Common myeloid progenitor, CD34-positive (primary cell): ENCODE data around the gene NOLC1.

Source experiments
- CTCF ChIA-PET: fragments of 350-600 bp; sonication (Branson Sonifier 250); formaldehyde crosslinking; loops from one replicate; lab custom pipeline; 2021; ENCODE audit warnings: antibody characterized with exemption; lab: Charles Lee
- POLR2A ChIA-PET: fragments of 350-600 bp; sonication (Branson Sonifier 250); formaldehyde crosslinking; loops from one replicate; lab custom pipeline; 2021; ENCODE audit warnings: antibody characterized with exemption; lab: Charles Lee
- DNase-seq, 3 donors: peaks; one replicate each; pipeline versions ENCODE4 v3.0.0 to v3.0.0-alpha.2; 2013
- H3K27ac ChIP-seq, 2 experiments: 1 replicate in 1 of 2; 2 replicates in 1 of 2; pipeline ENCODE4 v1.7.0; 2013; ENCODE audit warnings: inconsistent platforms in 2 of 2, low read length in 2 of 2, mild to moderate bottlenecking in 2 of 2, low read depth in 1 of 2, moderate library complexity in 1 of 2; ENCODE audit not compliant: severe bottlenecking in 2 of 2, insufficient read depth in 1 of 2, poor library complexity in 1 of 2
- H3K27me3 ChIP-seq, 5 experiments: replicated peaks in 2 of 5; 1 replicate in 3 of 5; 2 replicates in 2 of 5; pipeline versions ENCODE4 v1.6.1 to v1.7.0; 2013; ENCODE audit warnings: low read length in 4 of 5, mild to moderate bottlenecking in 2 of 5, moderate library complexity in 2 of 5, inconsistent platforms in 1 of 5; ENCODE audit not compliant: insufficient read depth in 5 of 5, control insufficient read depth in 4 of 5
- H3K36me3 ChIP-seq, 4 experiments: 1 replicate in 2 of 4; 2 replicates in 2 of 4; pipeline versions ENCODE4 v1.6.1 to v1.7.0; 2013; ENCODE audit warnings: low read length in 3 of 4, control low read depth in 1 of 4, mild to moderate bottlenecking in 1 of 4; ENCODE audit not compliant: control insufficient read depth in 4 of 4, insufficient read depth in 4 of 4
- H3K4me1 ChIP-seq, 4 experiments: 1 replicate in 3 of 4; 2 replicates in 1 of 4; pipeline versions ENCODE4 v1.6.1 to v1.7.1; 2013; ENCODE audit warnings: low read length in 3 of 4, mild to moderate bottlenecking in 3 of 4, control low read depth in 1 of 4, inconsistent platforms in 1 of 4, moderate library complexity in 1 of 4; ENCODE audit not compliant: control insufficient read depth in 4 of 4, insufficient read depth in 4 of 4; ENCODE audit errors: control extremely low read depth in 1 of 4
- H3K4me3 ChIP-seq, 7 experiments: 1 replicate in 4 of 7; 2 replicates in 3 of 7; pipeline versions ENCODE4 v1.5.1 to v1.7.0; 2013; ENCODE audit warnings: mild to moderate bottlenecking in 7 of 7, low read length in 6 of 7, moderate library complexity in 6 of 7, inconsistent platforms in 2 of 7, low read depth in 2 of 7, control low read depth in 1 of 7; ENCODE audit not compliant: insufficient read depth in 4 of 7, control insufficient read depth in 1 of 7; ENCODE audit errors: extremely low read depth in 1 of 7
- H3K9me3 ChIP-seq, 5 experiments: 1 replicate in 4 of 5; 2 replicates in 1 of 5; pipeline versions ENCODE4 v1.6.1 to v1.7.1; 2013; ENCODE audit warnings: low read length in 4 of 5, mild to moderate bottlenecking in 2 of 5, inconsistent platforms in 1 of 5, low read depth in 1 of 5, moderate library complexity in 1 of 5; ENCODE audit not compliant: control insufficient read depth in 4 of 5, insufficient read depth in 2 of 5; ENCODE audit errors: control extremely low read depth in 1 of 5
- WGBS: methylation state at CpG from one replicate; pipeline ENCODE4 v1.1.5; 2013; ENCODE audit not compliant: insufficient coverage; 5-methylcytosine and 5-hydroxymethylcytosine counted together

NOLC1 gene

DNA sequence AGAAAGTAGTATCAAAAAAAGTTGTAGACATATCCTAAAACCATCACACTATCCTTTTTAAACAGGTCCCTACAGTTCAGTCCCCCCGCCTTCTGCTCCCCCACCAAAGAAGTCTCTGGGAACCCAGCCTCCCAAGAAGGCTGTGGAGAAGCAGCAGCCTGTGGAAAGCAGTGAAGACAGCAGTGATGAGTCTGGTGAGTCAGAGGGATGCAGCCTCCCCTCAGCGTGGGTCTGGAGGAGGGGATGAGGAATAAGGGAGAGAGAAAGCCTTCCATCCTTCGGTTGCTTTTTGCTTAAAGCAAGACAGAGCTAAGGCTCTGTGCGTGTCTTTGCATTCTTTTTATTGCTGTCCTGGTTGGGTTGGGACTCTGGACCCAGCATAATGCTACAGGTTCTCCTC is 7.6 kb downstream of the NOLC1 start:
- POLR2A ChIA-PET: interaction anchor here (1.4 kb wide), 1 partner anchor 39 kb away, joined by 4 read pairs; no protein-coding TSS in a partner anchor
- Histone ChIP-seq H3K27me3 (no peaks in the 10 kb centered on the region), H3K36me3 (peaks cover 21 to 88% (median 67%) of the 10 kb centered on the region in 4 experiments), H3K4me1 (no peaks in the 10 kb centered on the region), H3K27ac (no peak overlapping the region), H3K4me3 (no peak overlapping the region), H3K9me3 (no peaks in the 10 kb centered on the region)
- no peak for DNase-seq
- 100% methylated on average over 2 of the region's 4 CpGs for WGBS
- CTCF ChIA-PET: interaction anchor here (0.8 to 1.2 kb wide), 3 partner anchors 9 to 13 kb away, joined by 3 to 10 read pairs (median 4); no protein-coding TSS in a partner anchor

DNA sequence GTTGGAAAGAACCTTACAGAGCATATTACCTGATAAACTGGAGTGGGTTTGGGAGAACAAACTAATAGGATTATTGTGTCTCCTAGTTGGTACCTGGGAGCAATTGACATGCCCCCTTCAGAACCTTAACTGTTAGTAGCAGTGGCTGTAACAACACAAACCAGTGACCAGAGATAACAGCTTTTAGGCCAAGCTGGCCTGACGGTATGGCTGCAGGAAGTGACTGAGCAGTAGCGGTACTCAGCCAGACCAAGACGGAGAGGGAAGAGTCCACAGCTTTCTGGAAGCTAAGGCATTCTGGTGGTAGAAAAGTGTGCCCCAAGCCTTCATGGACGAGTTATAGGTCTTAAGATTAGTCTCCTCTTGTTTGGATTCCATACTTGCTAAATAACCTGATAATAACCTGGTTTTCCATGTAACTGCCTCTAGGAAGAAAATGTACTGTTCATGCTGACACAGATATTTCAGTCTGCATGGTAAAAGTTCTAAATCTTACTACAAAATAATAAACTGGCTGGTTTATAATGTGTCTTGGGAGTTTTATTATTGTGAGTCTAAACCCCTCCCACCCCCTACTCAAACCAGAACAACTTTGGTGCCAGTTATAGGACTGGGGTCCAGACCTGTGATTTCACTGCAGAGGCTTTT is 11.3 kb downstream of the NOLC1 start:
- no peak overlapping the region for H3K4me3 ChIP-seq
- no peak for DNase-seq
- no peaks in the 10 kb centered on the region for H3K4me1 ChIP-seq
- ChIA-PET POLR2A (no interaction called here), CTCF (interaction anchor here (1.2 kb wide), 1 partner anchor 24 kb away, joined by 3 read pairs; no protein-coding TSS in a partner anchor)
- H3K27ac ChIP-seq: peak overlapping the region in 1 of 2 experiments; percentile 28
- H3K9me3 ChIP-seq: no peaks in the 10 kb centered on the region
- no peaks in the 10 kb centered on the region for H3K27me3 ChIP-seq
- peaks cover 20 to 56% (median 44%) of the 10 kb centered on the region in 4 experiments for H3K36me3 ChIP-seq
- WGBS: 69% methylated on average over 3 of the region's 4 CpGs

DNA sequence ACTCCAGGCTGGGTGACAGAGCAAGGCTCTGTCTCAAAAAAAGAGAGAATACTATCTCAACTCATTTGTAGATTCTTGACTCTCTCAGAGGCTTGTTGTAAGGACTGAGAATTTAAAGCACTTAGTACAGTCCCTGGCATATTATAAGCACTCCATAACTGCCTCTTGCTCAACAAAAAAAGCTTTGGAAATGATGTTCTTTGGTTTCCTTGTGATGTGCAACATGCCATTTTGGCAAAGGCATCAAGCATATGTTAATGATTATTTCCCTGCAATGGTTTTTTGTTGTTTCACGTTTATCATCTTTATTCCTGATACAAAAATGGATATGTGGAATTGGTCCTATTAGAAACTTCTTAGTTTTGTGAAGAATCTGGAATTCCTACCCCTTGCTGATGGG is 15.7 kb downstream of the NOLC1 start:
- peaks cover 0 to 3% (median 3%) of the 10 kb centered on the region in 4 experiments for H3K4me1 ChIP-seq
- DNase-seq: no peak
- CTCF ChIA-PET: interaction anchor here (1.2 to 4.8 kb wide), 6 partner anchors 10 to 205 kb away, joined by 3 to 62 read pairs (median 4); no protein-coding TSS in a partner anchor
- POLR2A ChIA-PET: interaction anchor here (0.7 kb wide), 1 partner anchor 244 kb away, joined by 3 read pairs; no protein-coding TSS in a partner anchor
- H3K4me3 ChIP-seq: no peak overlapping the region
- no peak overlapping the region for H3K27ac ChIP-seq
- H3K9me3 ChIP-seq: no peaks in the 10 kb centered on the region
- no CpG with 5 or more reads among the region's 1 CpG for WGBS
- H3K27me3 ChIP-seq: peaks cover 0 to 2% (median 0%) of the 10 kb centered on the region in 5 experiments
- H3K36me3 ChIP-seq: peaks cover 0 to 13% (median 8%) of the 10 kb centered on the region in 4 experiments

DNA sequence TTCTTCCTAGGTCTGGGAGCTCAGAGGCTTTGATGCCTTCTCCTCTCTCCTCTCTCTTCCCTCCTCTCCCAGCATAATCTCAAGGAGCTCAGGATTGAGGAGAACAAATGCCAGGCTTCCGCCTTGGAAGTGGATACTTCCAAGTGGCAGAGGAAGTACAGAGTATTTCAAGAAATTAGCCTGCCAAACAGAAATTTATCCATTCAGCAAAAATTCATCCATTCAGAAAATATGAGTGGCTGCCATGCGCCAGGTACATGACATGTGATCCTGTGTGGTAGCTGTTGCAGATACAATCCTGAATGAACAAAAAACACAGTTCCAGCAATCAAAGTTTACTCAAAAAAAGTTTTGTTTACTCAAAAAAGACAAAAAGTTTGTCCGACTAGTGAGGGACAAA is 18.4 kb downstream of the NOLC1 start:
- ChIA-PET CTCF (interaction anchor here (0.8 to 4.8 kb wide), 9 partner anchors 10 to 178 kb away, joined by 3 to 62 read pairs (median 5); partner anchors contain the start of gene ELOVL3), POLR2A (no interaction called here)
- Histone ChIP-seq H3K27me3 (peaks cover 0 to 2% (median 0%) of the 10 kb centered on the region in 5 experiments), H3K4me1 (peaks cover 0 to 3% (median 3%) of the 10 kb centered on the region in 4 experiments), H3K9me3 (no peaks in the 10 kb centered on the region), H3K27ac (no peak overlapping the region), H3K4me3 (no peak overlapping the region), H3K36me3 (no peaks in the 10 kb centered on the region)
- DNase-seq: no peak
- WGBS: no CpG with 5 or more reads among the region's 3 CpGs

DNA sequence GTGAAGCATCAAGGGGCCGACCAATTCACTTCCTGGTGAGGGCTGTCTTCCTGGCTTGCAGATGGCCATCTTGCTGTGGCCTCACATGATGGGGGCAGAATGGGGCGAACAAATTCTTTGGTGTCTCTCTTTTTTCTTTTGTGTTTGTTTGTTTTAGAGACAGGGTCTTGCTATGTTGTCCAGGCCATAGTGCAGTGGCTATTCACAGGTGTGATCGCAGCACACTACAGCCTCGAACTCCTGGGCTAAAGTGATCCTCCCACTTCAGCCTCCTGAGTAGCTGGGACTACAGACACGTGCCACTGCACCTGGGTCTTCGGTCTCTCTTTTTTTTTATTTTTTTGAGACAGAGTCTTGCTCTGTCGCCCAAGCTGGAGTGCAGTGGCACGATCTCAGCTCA is 20.1 kb downstream of the NOLC1 start:
- POLR2A ChIA-PET: no interaction called here
- DNase-seq: no peak
- CTCF ChIA-PET: interaction anchor here (1.4 to 1.6 kb wide), 2 partner anchors 69 to 411 kb away, joined by 3 read pairs; partner anchors contain the start of gene PITX3
- no peaks in the 10 kb centered on the region for H3K36me3 ChIP-seq
- no peaks in the 10 kb centered on the region for H3K9me3 ChIP-seq
- peaks cover 0 to 2% (median 0%) of the 10 kb centered on the region in 5 experiments for H3K27me3 ChIP-seq
- WGBS: 100% methylated on average over 2 of the region's 8 CpGs
- no peak overlapping the region for H3K27ac ChIP-seq
- no peak overlapping the region for H3K4me3 ChIP-seq
- H3K4me1 ChIP-seq: peaks cover 0 to 3% (median 3%) of the 10 kb centered on the region in 4 experiments

DNA sequence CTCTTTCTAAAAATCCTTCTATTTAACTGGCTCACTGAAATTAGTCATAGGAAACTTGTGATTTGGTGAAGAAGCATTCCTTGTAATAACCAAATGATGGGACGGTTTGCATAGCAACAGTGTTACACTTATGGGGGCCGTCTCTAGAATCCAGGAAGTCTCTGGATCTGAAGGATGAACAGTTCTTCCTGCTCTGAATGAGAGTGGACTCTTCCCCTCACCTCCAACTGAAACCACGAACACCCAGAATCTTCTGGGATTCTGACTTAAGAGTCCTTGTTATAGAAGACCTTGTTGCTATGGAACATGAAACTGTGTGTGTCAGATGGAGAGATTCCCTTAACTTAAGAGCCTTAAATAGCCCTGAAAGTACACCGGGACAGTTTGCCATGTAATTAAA is 23.2 kb downstream of the NOLC1 start:
- POLR2A ChIA-PET: no interaction called here
- DNase-seq: no peak
- CTCF ChIA-PET: no interaction called here
- no peaks in the 10 kb centered on the region for H3K4me1 ChIP-seq
- H3K36me3 ChIP-seq: no peaks in the 10 kb centered on the region
- H3K9me3 ChIP-seq: no peaks in the 10 kb centered on the region
- 83% methylated on average over 2 of the region's 4 CpGs for WGBS
- no peak overlapping the region for H3K27ac ChIP-seq
- H3K27me3 ChIP-seq: peaks cover 0 to 5% (median 0%) of the 10 kb centered on the region in 5 experiments
- H3K4me3 ChIP-seq: no peak overlapping the region

DNA sequence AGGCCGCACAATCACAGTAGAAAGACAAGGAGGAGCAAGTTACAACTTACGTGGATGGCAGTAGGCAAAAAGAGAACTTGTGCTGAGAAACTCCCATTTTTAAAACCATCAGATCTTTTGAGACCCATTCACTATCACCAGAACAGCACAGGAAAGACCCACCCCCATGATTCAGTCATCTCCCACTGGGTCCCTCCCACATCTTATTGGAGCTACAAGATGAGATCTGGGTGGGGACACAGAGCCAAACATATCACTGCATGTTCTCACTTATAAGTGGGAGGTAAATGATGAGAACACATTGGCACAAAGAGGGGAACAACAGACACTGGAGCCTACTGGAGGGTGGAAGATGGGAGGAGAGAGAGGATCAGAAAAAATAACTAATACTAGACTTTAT is 32.4 kb downstream of the NOLC1 start:
- Histone ChIP-seq H3K4me1 (peaks cover 0 to 2% (median 0%) of the 10 kb centered on the region in 4 experiments), H3K4me3 (no peak overlapping the region), H3K9me3 (peaks cover 0 to 4% (median 3%) of the 10 kb centered on the region in 5 experiments), H3K27me3 (peaks cover 0 to under 1% (median 0%) of the 10 kb centered on the region in 5 experiments), H3K27ac (no peak overlapping the region), H3K36me3 (no peaks in the 10 kb centered on the region)
- 83% methylated on average over 2 of the region's 2 CpGs for WGBS
- DNase-seq: no peak
- CTCF ChIA-PET: interaction anchor here (0.6 kb wide), 1 partner anchor 16 kb away, joined by 3 read pairs; no protein-coding TSS in a partner anchor
- POLR2A ChIA-PET: no interaction called here
